Jurkat, Clone E6-1 (cell line): Measurements from ENCODE around the gene HIF1A.
"Not testable (repeated sequence)": the region's sequence is repeated elsewhere in the genome, so short reads cannot be mapped to it uniquely, and the experiment has no call there.

Experiments
- DNase-seq: peaks from one replicate; pipeline ENCODE4 v3.0.0-alpha.2; 2011; ENCODE audit warnings: low read depth, low spot score
- H3K4me3 ChIP-seq: 2 replicates; pipeline ENCODE4 v1.5.1; 2011; ENCODE audit warnings: mild to moderate bottlenecking, low read length, control low read depth, moderate library complexity

HIF1A gene

DNA sequence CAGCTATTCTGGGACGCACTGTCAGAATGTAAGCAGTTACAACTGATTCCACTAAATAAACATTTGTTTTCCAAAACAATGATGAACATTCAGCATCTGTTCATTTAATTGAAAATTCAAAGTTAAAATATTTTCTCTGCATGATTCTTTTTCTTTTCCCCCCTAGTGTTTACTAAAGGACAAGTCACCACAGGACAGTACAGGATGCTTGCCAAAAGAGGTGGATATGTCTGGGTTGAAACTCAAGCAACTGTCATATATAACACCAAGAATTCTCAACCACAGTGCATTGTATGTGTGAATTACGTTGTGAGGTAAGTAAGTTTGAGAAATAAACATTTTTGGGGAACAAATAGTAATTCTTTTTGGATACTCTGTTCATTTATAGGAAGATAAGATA is 38.7 kb downstream of the HIF1A start:
- no peak for DNase-seq
- no peak overlapping the region for H3K4me3 ChIP-seq

- DNase-seq = no peak
- no peak overlapping the region for H3K4me3 ChIP-seq
Observed at GRCh38 chr14:61736751-61737150, 41.4 kb downstream of the HIF1A start.

GRCh38 chr14:61737915-61738314 is 42.6 kb downstream of the HIF1A start:
- H3K4me3 ChIP-seq = no peak overlapping the region
- no peak for DNase-seq

DNA sequence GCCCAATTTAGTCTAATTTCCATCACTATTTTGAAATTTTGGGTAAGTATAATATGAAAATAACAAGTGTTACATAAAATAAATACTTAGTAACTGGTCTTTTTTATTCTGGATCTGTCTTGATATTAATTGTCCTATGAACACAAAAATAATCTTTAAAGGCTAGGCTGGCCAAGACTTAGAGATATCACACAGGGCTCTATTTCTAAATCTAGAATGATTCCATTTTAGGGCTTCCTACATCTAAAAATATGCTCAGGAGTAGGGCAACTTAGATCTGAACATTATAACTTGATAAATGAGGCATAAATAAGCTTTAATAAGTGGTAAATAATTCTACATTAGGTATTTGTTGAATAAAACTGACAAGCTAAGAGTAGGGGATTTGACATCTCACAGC is 43.8 kb downstream of the HIF1A start:
- no peak for DNase-seq
- H3K4me3 ChIP-seq = no peak overlapping the region

GRCh38 chr14:61742371-61742770 is 47.1 kb downstream of the HIF1A start:
- DNase-seq = no peak
- H3K4me3 ChIP-seq = no peak overlapping the region

GRCh38 chr14:61744238-61744637 is 48.9 kb downstream of the HIF1A start:
- no peak for DNase-seq
- H3K4me3 ChIP-seq = no peak overlapping the region

- H3K4me3 ChIP-seq, DNase-seq: not testable (repeated sequence)
Observed at GRCh38 chr14:61746346-61746745, 51.0 kb downstream of the HIF1A start.

DNA sequence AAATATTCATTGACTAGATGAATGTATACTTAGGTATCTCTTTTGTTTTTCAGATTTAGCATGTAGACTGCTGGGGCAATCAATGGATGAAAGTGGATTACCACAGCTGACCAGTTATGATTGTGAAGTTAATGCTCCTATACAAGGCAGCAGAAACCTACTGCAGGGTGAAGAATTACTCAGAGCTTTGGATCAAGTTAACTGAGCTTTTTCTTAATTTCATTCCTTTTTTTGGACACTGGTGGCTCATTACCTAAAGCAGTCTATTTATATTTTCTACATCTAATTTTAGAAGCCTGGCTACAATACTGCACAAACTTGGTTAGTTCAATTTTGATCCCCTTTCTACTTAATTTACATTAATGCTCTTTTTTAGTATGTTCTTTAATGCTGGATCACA is 51.6 kb downstream of the HIF1A start:
- DNase-seq = no peak
- no peak overlapping the region for H3K4me3 ChIP-seq

- no peak for DNase-seq
- H3K4me3 ChIP-seq = no peak overlapping the region
Observed at GRCh38 chr14:61747342-61747741, 52.0 kb downstream of the HIF1A start.

- no peak for DNase-seq
Observed at GRCh38 chr14:61749264-61749663, 54.0 kb downstream of the HIF1A start.

DNA sequence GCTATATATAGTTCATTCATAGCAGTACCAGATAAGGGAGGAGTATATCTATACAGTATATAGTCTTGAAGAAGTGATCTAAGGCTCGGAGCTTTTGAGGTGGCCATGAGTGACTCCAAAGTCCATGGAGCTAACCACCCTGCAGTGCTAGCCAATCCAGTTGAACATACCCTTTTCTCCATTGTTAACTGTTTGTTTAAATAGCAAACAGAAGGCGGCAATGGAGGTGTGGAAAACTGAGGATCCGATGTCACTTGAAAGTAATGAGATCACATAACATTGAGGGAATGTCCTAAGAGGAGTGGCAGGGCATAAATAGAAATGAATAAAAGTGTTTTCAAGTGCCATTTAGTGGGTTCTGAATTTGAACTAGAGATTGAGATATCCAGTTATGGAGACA is 54.6 kb downstream of the HIF1A start:
- H3K4me3 ChIP-seq = peak overlapping the region; percentile 63
- no peak for DNase-seq

More at GRCh38 chr14:61749264-61749663, 54.0 kb downstream of the HIF1A start:
- H3K4me3 ChIP-seq = no peak overlapping the region

- H3K4me3 ChIP-seq = peak overlapping the region; percentile 63
- DNase-seq = peak; percentile 83
Observed at GRCh38 chr14:61750708-61751474, 55.6 kb downstream of the HIF1A start.

GRCh38 chr14:61751475-61751989 is 56.2 kb downstream of the HIF1A start:
- no peak for DNase-seq
- peak overlapping the region; percentile 63 for H3K4me3 ChIP-seq

- H3K4me3 ChIP-seq = no peak overlapping the region
- no peak for DNase-seq
Observed at GRCh38 chr14:61752626-61753025, 57.3 kb downstream of the HIF1A start.

GRCh38 chr14:61753631-61754030 is 58.3 kb downstream of the HIF1A start:
- H3K4me3 ChIP-seq = no peak overlapping the region
- no peak for DNase-seq

GRCh38 chr14:61754627-61755381 is 59.5 kb downstream of the HIF1A start:
- DNase-seq = no peak
- no peak overlapping the region for H3K4me3 ChIP-seq

DNA sequence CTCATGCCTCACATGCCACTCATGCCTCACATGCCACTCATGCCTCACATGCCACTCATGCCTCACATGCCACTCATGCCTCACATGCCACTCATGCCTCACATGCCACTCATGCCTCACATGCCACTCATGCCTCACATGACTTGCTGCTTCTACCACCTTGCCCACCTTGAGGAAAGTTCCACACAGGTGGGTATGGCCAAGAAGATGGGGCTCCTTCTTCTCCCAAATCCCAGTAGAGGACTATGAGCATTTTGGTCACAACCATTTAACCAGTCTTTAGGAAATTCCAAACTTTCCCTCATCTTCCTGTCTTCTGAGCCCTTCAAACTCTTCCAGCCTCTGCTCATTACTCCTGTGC is 60.0 kb downstream of the HIF1A start:
- H3K4me3 ChIP-seq, DNase-seq: not testable (repeated sequence)

- H3K4me3 ChIP-seq = no peak overlapping the region
- no peak for DNase-seq
Observed at GRCh38 chr14:61756135-61756534, 60.8 kb downstream of the HIF1A start.

DNA sequence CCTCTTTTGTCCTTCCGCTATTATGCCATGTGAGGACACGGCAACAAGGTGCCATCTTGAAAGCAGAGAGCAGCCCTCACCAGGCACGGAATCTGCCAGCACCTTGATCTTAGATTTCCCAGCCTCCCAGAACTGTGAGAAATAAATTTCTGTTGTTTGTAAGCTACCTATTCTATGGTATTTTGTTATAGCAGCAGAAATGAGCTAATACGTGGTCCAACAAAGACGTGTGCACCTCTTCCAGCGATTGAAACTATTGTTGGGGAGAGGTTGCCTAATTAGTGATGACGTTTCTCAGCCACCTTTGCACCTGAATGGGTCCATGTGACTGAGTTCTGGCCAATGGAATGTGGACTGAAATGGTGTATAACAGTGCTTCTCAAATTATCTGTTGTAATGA is 64.6 kb downstream of the HIF1A start:
- no peak overlapping the region for H3K4me3 ChIP-seq
- no peak for DNase-seq

DNA sequence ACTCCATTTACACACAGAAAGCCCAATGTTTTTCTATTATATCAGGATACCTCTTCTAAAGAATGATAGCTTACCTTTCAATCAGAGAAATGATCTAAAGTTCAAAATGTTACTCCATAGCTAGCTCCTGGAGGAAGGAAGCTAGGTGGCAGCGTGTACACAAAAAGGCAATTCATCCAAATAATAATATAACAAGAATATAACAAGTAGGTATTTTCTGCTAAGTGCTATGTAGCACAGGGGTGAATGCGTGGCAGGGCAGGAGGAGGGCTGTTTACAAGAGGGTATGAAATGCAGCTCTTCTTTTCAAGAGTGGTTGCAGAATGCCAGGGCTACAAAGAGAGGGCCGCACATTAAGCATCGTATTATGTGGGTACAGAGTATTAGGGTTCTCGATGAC is 66.2 kb downstream of the HIF1A start:
- H3K4me3 ChIP-seq = peak overlapping the region; percentile 98
- DNase-seq = no peak
